ENCODE results near the gene JCAD.

GRCh38 chr10:29970576-29970975 is 88.8 kb downstream of the JCAD start:
- no peak for TF ChIP-seq CTCF (IDR thresholded peaks at IDR 0.05)
- TF ChIP-seq ZFX (IDR thresholded peaks at IDR 0.05; ENCODE audit: borderline replicate concordance): no peak

All from 22Rv1 (cell line).